DND-41 (cell line): ENCODE measurements around the gene IL21R.

ENCODE experiments used
- EZH2 ChIP-seq: IDR thresholded peaks from 3 replicates; pipeline ENCODE4 v1.6.1; 2012; ENCODE audit warnings: borderline replicate concordance, low read depth, mild to moderate bottlenecking, moderate library complexity, low read length, inconsistent platforms; ENCODE audit not compliant: severe bottlenecking
- TF ChIP-seq, protein P1 (sequence below): IDR thresholded peaks from 2 replicates; pipeline ENCODE4 v1.5.1; 2012; ENCODE audit warnings: borderline replicate concordance, low read length, moderate library complexity, mild to moderate bottlenecking; ENCODE audit not compliant: poor library complexity, severe bottlenecking; ENCODE audit errors: extremely low read depth

DNA sequence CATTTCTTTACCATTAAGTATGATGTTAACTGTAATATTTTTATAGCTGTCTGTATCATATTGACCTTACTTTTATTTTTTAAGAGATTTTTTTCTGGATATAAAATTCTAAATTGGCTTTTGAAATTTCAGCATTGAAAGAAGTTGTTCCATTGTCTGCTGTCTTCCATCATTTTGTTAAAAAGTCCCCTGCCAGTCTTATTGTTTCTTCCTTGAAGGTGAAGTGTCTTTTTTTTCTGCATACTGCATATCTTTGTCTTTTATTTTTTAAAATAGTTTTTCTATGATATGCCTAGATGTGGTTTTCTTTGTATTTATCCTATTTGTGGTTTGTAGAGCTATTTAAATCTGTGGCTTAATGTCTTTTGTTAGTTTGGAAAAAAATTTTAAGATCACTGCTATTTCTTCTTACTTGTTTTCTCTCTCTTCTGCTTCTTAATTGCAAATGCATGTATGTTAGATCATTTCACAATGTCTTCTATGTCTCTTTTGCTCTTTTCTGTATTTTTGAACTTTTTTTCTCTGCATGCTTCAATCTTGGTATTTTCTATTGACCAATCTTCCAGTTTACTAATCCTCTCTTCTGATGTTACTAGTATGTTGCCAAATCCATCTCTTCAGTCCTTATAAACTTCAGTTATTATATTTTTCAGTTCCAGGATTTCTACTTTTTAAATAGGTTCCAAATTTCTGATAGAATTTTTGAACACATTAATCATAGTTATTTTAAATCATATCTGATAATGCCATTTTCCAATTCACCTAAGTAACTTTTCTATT lies 20.2 kb downstream of the IL21R start:
- TF ChIP-seq, protein P1, sequence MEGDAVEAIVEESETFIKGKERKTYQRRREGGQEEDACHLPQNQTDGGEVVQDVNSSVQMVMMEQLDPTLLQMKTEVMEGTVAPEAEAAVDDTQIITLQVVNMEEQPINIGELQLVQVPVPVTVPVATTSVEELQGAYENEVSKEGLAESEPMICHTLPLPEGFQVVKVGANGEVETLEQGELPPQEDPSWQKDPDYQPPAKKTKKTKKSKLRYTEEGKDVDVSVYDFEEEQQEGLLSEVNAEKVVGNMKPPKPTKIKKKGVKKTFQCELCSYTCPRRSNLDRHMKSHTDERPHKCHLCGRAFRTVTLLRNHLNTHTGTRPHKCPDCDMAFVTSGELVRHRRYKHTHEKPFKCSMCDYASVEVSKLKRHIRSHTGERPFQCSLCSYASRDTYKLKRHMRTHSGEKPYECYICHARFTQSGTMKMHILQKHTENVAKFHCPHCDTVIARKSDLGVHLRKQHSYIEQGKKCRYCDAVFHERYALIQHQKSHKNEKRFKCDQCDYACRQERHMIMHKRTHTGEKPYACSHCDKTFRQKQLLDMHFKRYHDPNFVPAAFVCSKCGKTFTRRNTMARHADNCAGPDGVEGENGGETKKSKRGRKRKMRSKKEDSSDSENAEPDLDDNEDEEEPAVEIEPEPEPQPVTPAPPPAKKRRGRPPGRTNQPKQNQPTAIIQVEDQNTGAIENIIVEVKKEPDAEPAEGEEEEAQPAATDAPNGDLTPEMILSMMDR = no peak
- TF ChIP-seq EZH2 = no peak
